GM18520 (cell line): Measurements from ENCODE around the gene PTPRN2.

ENCODE experiments used
- ATAC-seq: cut with Tn5 transposase; IDR thresholded peaks from one replicate; pipeline ENCODE4 v1.9.1; 2021; ENCODE audit not compliant: unreplicated experiment

The PTPRN2 gene

GRCh38 chr7:158374146-158374545 is 213.5 kb downstream of the PTPRN2 start:
- no peak for ATAC-seq

GRCh38 chr7:158373476-158374133 is 214.0 kb downstream of the PTPRN2 start:
- no peak for ATAC-seq

GRCh38 chr7:158372400-158373342 is 215.0 kb downstream of the PTPRN2 start:
- ATAC-seq, result no peak

DNA sequence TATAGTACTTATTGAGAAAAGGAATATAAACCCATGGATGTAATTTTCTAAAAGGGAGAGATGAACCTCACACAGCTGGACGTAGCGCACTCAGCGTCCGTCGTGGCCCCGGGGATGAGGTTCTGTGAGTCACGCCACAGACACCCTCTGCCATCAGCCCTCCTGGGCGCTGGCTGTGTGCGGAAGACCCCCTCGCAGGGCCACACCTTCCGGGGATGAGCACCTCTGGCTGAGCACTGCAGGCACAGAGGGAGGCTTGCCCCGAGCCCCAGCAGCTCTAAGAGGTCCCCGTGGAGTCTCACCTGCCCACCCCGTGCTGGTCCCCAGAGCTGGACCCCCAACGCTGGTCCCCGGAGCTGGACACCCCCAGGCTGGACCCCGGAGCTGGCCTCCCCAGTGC is 215.8 kb downstream of the PTPRN2 start:
- ATAC-seq, result no peak

DNA sequence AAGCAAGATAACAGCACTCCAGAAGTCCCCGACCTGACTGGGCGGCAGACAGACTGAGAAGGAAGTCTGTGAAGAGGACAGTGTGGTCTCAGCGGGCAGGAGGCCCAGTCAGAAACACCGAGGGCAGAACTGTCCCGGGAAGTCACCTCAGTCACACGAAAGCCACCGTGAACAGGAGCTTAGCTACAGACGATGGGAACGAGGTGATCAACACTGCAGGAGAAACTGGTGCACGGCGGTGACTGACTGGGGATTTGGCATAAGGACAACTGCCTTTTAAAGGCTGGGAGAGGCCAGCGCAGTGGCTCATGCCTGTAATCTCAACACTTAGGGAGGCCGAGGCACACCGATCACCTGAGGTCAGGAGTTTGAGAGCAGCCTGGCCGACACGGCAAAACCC is 217.8 kb downstream of the PTPRN2 start:
- ATAC-seq, result no peak

GRCh38 chr7:158369290-158369689 is 218.3 kb downstream of the PTPRN2 start:
- ATAC-seq, result no peak

DNA sequence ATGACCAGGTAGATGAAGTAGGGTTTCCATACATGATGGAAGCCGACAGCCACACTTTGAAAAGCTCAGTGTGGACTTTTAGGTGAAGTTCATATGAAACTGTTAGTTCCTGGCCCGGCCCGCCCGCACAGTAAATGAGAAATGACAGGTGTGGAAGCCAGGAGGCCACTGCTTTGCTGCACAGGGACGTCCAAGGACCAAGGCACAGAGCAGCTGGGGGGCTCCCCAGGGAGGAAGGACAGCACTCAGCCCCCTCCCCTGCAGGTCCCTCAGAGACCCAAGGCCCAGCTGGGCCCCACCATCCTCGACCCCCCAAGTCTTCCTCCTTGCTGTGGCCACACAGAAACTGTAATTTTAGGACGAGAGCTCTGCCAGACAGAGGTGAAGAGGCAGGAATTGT is 219.2 kb downstream of the PTPRN2 start:
- ATAC-seq, result no peak

DNA sequence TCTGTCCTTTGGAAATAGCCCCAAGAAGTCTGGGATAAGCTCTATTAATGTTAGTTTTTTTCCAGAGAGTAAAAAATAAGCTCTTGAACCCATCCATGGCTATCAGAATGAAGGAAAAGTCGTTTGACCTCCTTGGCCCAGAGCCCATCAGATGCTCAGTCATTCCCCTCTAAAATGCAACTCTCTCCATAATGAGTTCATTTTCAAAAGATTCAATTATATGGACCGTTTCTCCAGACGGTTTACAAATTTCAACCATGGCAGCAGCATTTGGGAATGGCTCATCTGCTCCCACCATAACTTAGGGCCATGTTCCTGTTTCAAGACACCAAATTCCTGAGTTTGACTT is 220.0 kb downstream of the PTPRN2 start:
- no peak for ATAC-seq

- ATAC-seq, result no peak
Observed at GRCh38 chr7:158366916-158367633, 220.5 kb downstream of the PTPRN2 start.

GRCh38 chr7:158366346-158366745 is 221.3 kb downstream of the PTPRN2 start:
- no peak for ATAC-seq

DNA sequence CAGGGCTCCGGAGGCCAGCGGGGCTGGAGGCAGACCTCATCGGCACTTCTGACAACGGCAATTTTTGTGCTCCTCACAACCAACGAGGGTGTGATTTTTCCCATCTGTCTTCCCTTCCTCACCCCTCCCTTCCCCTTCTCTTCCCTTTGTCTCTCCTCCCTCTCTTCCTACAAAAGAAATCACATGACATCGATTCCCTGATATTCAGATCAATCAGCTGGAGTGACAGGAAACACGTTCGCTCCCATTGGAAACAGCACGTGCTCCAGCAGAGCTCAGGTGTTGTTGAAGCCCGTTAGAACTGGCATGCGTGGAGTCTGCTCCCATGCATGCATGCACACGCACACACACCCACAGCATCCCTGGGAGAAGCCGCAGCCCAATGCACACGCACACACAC is 222.4 kb downstream of the PTPRN2 start:
- no peak for ATAC-seq

GRCh38 chr7:158364451-158364850 is 223.2 kb downstream of the PTPRN2 start:
- no peak for ATAC-seq

DNA sequence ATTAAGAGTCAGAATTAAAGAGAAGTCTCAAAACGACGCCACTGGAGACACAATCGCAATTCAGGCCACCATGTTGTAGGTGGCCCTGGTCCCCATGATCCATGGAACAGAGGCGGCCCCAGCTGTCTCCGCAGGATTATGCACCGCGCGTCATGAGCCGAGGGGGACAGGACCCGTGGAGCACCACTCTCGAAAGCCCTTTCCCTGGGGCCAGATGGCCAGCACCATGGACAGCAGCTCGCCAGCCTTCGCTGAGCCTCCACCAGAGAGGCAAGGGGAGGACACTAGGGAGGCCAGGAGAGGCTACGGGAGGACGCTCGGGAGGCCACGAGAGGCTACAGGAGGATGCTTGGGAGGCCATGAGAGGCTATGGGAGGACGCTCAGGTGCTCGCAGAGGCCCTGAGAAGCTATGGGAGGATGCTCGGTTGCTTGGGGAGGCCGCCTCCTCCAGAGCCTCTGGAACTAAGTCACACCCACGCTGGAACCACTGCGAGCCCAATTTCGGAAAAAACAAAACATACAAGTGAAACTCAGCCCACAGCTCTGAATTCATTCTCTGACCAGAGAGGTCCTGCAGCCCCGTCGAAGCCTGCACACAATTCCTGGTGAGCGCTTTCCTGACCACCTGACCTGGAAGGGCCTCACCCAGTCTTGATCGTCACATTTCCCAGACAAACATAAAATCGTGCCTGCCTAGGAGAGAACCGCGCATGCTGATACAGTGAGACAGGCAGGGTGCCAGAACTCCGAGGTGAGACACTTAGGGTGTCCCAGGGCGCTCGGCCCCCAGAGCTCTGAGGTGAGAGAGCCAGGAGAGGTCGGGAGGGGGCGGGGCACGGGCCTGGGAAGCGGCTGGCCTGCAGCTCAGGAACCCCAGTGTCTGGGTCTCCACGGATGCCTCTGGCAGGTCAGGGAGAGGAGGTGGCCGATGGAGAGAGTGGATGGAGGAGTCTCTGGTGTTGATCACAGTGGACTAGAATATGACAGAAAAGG is 224.4 kb downstream of the PTPRN2 start:
- no peak for ATAC-seq

GRCh38 chr7:158362001-158362400 is 225.6 kb downstream of the PTPRN2 start:
- ATAC-seq, result no peak

DNA sequence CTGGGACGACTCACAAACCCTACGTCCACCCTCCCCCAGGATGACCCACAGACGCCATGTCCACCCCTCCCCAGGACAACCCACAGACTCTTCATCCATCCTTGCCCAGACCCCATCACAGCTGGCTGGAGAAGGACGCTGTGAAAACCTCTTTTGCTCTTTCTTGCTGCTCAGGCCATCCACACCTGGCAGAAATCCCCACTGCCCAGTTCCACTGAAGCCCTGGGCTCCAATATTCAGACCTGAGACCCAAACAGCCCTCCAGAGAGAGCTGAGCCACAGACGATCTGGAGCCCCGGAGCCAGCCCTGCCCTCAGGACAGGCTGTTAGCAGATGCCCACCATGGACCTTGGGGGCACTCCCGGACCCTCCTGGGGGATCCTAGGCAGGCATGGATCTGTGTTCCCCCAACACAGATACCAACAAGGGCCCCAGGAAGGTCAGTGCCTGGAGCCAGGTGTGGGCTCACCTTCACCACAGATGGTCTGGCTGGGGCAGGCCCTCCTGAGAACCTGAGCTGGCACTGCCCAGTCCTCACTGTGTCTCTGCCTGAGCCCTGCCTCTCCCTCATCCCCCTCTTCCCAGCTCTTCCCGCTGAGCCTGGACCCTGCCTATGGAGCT is 226.2 kb downstream of the PTPRN2 start:
- ATAC-seq, result no peak

GRCh38 chr7:158358926-158359645 is 228.5 kb downstream of the PTPRN2 start:
- ATAC-seq, result no peak

DNA sequence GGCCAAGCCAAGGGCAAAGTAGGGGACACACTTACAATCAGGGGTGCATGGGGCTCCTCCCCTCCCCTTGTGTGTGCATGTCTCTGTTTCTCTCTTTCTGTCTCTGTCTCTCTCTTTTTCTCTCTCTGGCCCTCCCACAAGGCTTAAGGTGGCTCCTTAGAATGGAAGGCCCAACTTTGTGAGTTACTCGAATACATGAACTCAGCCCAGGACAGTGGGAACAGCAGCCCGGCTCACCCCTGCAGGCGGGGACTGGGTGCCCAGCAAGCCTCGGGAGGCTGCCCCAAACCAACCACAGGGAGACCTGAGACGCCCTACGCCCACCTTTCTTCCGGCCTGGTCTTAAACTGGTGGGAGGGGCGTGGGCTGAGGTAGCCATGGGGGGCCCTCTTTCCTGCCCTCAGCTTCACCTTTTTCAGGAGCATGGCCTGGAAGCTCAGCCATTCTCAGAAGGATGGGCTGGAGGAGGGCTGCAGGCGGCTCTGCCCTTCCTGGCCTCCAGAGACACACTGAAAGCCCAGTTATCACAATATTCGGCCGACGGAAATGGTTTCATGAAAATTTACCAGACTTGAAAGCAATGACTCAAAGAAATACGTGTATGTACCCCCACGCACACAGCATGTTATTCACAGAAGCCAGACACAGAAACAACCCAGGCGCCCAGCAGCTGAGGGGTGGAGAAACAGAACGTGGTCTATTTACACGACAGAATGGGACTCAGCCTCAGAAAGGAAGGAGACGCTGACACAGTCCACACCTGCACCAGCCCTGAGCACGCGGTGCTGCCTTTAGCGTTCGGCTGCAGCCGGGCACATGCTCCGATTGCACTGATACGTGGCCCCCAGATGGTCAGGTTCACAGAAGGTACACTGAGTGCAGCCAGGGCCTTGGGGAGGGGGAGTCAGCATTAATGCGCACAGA is 229.5 kb downstream of the PTPRN2 start:
- no peak for ATAC-seq

DNA sequence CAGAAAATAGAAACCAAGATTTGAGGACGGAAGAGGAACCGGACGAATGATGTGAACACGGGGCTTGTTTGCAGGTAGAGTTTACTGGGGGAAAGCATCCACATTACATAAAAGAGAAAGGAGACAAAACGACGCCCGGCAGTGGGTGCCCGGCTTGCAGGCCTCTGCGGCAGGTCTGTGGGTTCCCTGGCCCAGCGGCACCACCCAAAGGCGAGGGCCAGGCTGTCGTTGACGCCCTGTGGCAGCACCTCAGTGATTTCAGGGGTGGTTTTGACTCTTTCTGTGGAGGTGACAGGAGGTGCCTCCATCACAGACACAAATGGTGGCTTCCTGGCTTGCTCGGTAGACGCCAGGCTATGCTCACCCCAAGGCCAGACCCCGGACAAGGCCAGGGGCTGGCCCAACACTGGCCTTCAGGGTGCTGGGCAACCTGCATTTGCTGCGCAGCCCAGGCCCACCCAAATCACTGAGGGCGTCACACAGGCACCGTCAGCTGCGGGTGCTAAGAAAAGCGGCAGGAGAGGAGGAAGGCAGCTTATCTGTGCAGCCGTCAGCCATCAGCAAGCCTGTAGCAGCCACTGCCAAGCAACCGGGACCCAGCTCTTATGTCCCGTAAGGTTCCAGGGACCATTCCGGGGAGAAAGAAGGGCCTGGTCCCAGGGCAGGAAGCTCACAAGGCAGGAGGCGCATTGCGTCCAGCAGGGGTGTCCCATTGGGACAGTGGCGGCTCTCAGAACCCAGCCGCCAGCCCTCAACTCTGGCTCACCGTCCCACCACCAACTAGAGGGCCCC is 230.3 kb downstream of the PTPRN2 start:
- ATAC-seq, result no peak
